ENCODE results near the gene KCTD18.

KCTD18 gene

DNA sequence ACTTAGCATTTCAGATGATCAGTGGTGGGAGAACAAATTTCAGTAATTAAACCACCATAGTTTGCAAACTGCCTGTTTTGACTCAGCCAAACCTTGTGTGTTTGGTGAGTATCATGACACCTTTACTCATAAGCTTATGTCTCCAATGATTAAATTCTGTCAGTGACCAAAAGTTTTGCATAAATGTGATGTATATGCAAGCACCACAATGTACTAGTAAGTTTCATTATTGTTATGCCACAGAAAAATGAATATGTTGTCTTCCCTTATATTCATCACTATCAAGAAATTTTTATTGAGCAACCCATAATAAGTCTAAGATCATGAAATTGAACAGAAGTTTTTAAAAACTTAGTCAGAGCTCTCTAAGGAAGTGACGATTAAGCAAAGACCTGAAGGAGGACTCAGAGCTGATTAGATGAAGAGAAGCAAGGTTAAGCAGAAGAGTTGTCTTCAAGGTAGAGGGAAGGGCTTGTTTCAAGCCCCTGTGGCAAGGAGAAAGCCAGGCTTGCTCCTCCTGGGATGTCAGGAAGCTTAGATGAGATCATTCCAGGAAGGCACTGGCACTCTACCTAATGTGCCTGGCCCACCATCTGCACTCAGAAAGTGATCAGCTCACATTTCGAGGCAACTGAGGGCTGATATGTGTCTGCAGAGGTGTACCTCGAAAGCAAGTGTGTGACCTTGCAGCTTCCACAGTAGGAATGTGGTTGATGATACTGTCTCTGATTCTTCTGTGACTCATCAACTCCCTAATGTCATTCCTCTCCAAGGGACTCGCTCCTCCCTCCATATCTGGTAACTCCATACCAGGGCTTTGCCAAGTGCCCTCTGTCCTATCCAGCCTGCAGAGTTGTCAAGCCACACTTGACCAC lies 54.7 kb downstream of the KCTD18 start:
- no peak for DNase-seq

DNA sequence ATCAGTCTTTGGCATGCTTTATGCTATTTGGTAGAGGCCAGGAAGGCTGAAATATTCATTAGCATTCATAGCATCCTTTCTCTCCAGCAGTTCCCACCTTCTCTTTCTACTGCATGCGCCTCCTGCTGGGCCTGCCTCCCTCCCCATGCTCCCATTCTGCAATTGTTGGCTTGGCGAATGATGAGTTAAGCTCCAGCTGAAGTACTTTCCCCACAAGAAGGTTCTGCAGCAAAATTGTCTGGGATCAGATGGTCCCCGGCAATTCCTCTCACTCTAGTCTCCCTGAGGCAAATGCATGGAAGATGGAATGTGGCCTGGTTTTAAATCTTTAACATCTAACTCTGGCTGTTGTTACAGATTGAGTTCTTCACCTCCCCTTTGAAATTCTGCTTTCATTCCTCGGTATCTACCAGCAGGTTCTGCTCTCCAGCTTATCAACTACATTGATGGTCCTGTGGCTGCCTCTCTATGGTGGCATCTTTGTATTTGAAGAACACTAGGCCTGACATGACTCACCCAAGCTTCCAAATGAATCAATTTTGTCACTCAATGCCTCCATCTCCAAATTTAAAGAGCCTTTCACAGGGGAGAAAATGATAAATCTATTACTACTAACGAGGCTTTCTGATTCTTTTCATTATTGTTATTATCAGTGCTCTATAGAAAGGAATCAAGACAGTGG lies 55.9 kb downstream of the KCTD18 start:
- no peak for DNase-seq

DNA sequence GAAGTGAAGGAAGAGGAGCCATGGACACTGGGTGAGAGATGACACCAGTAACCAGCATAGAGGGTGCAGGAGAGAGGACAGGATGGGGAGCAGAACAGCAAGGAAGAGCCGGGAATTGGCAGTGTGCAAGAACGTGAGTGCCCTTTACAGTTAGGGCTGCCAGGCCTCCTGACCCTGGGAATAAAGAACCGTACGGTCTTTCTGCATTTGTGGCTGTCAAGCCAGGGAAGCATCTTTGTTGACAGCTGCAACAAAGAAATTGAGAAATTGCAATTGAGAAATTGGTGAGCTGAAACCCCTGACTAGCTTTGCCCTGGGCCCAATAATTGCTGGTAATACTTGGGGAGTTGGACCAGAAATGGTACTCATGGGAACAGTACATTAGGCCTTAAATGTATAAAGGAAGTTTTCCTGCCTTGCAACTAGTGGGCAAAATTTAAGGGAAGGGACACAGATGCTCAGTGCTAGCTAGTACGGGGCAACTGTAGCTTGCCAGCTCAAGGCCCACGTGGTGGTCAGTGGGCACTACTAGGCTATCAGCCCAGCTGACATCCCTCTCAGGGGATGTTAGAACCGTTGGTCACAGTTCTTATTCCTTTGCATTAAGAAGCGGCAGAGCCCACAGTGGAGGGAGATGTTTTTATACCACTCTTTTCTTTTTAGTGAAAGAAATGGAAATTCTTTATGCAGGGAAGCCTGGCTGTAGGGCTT lies 56.6 kb downstream of the KCTD18 start:
- no peak for DNase-seq

DNA sequence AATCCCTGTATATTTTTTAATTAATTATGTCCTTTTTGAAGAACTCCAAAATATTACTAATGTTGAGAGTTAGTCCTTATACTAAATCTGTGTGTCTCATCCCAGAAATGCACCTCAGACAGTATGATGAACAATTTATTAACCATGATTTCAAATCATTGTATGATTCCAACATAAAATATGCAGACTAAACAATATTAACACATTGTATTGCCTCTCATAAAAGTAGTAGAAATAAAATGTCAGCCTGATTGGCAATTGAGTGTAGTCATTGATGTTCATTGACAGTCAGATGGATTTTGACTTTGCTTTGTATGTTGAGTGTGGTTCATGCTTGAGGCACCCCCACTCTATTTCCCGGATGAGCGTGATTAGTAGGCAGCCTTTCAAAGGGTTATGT lies 57.5 kb downstream of the KCTD18 start:
- DNase-seq = no peak

DNA sequence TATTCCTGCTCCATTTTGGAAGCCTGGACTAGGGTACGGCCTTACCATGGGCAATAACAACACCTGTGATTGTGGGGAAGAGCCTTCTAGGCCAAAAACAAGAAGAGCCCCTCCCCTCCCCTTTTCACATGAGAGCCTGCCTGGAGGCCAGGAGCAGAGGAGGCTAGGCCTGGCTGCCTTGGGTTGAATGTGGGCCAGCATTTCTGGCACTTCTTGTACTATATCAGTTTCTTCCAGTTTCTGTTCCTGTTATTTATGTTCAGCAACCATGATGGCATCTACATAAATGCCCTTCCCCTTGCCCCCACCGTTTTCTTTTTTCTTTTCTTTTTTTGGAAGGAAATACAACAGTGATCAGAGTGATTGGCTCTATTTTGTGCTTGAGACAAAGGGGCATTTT lies 58.4 kb downstream of the KCTD18 start:
- no peak for DNase-seq

DNA sequence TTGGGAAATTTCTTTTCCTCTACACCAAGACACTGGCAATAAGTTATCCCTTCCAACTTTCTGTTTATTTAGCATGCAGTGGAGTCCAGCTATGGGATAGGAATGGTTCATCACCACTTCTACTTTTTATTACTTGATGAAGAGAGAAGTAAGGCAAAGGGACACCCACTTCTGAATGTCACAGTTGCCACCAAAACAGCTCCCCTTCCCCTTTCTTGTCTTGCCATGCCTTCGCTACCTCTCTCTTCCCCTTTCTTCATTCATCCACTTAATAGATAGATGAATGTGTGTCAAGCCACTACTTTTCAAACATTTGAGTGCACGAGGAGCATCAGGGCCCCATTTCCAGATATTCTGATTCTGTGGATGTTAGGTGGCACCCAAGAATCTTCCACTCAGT lies 59.6 kb downstream of the KCTD18 start:
- no peak for DNase-seq

DNA sequence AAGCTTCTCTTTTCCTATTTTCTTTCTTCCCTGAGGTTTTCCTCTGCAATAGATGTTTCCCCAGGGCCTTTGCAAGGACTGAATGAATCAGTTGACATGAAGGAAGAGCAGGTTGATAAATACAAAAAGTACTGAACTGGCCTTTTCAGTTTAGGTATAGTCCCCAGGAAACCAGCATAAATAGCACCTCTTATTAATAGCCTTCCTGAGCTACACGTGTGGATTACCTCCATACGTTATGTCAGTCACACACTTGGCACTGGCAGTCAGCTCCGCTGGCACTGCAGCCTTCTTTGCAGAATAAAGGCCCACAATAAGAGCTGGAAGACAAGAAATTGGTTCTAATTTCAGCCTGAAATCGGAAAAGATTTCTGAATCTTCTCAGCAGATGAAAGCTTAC lies 60.7 kb downstream of the KCTD18 start:
- DNase-seq = no peak

DNA sequence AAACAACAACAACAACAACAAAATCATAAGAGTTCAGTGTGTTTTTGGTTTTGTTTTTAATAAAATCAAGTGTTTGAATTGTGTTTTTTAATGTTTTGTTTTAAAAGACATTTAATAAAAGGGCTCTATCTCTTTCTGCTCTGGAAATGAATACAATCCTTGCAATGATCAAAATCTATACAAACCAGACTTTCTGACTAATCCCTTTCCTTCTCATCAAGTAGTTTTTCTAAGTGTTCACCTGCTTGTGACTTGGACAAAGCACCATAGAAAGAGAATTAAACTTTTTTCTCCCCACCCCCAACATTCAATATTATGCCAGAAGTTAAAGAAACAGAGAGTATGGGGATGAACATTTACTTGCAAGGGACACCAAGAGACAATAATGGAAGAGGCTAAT lies 61.4 kb downstream of the KCTD18 start:
- DNase-seq = no peak

DNA sequence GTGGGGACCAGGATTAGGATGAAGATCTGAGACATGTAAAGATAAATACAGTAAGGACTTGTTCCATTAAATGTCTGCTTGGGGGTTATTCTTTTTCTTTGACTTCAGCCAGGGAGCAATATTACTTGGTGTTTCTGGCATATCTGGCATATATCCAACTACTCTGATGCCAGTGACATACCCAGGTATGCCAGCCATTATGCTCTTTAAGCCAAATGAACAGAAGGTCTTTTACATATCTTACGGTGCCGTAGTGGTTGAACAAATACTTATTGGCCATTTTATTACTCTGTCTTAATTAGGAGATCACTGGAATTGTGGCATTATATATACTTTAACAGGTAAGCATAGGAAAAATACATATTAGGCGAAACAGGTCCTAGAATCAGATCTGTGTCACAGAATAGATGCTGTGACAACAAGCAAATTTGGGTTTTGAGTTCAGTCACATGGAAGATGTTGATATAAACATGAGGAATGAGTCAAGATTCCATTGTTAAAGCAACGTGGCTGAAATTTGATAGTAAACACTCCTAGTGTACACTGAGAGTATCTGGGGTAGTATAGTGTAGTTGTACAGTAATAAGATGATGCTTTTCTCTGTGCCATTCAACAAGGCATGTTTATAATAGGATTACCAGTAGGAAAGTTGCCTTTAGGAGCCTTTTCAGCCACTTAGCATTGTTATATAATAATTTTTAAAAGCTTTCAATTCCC lies 62.6 kb downstream of the KCTD18 start:
- DNase-seq = no peak

DNA sequence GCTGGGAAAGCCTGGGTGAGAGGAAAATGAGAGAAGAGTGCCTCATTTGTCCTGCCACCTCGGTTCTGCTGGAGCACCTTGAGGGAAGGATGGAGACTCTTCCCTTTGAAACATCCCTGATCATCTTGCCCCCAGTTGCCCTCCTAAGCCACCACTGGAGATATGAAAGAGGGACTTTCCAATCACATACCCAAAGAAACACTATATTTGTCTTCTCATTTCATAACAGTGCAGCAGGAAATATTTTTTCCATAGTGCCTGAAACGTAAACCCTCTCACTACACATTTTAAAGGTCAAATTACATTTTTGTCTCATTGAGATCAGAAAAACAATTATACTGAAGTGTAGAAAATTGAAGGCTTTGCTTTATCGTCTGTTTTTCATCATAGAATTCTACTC lies 63.3 kb downstream of the KCTD18 start:
- no peak for DNase-seq

DNA sequence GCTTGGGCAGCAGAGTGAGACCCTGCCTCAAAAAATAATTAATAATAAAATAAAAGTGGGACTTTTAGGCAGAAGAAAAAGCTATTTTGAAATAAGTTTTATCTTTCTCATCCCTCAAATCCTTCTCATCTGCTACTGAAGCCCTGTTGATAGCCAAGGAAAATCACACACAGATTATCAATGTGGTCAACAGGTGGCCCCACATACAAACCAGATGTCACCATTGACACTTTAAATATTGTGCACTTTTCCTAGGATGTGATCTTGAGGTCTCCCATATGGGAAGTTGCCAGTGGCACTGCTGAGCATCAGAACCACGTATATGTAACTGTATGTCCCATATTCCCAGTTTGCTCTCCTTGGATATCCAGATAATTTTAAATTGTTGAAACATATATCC lies 64.6 kb downstream of the KCTD18 start:
- DNase-seq = no peak

DNA sequence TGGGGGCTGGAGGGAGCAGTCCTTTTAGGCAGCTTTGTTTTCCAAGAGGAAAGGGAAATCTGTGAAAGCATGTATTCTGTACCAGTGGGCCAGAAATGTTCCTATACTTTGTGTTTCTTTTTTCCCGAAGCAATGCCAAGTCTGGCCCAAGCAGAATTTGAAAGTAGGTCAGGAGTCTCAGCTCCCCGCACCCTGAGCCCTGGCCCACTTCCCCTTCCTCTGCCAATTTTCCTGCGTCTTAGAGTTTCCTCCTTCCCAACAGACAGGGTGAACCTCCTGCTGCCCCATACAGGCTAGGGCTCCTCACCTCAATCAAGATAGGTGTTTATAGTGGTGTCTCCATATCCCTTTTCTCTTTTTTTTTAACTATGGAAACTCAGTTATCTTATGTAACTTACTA lies 65.3 kb downstream of the KCTD18 start:
- no peak for DNase-seq

DNA sequence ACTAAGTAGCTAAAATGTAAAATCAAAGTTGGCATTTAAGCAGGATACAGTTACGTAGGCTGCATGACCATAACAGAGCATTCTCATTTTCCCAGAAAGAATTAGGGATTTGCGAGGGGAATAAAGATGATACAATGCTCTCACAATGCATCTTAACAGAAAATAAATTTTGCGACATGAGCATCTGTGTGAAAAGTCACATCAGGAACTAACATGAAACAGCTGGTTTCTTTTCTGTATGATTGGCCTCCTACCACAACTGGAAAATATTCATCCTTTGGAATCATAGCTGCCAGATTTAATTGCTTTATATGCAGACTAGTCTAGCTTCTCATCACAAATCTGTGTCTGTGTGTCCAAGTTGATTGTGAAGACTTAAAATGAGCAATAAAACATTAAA lies 66.0 kb downstream of the KCTD18 start:
- no peak for DNase-seq

DNA sequence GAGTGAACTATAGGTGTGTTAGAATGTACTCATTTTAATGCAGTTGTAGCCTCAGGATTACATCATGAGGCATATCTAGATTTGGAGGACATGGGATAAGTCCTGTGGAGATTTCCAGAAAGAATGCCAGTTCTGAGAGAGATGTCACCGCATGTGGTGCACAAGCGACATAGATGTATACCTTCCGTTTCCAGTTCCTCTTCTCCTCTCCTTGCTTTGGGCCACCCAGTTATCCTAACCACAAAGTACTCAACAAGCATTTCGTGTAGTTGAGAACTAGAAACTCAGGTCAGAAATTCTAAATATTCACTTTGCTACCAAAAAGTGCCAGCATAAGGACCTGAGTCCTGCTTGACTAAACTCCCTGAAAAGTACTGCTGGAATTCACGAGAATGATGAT lies 66.5 kb downstream of the KCTD18 start:
- DNase-seq = no peak

DNA sequence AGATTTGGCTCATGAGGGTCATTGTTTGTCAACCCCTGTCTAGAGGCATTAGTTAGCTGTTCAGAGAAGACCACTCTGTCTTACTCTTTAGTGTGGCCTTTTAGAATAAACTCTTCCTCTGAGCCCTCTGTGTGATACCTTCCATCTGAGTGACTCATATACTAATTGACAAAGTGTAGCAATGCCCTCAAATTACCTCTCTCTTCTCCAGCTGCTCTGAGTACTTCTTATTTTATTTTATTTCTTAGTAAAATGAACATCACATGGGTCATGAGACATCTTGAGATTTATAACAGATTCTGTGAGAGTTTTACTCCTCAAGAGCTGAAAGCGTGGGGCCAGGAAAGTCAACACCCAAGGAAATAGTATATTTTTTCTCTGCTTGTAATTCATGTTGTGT lies 67.4 kb downstream of the KCTD18 start:
- no peak for DNase-seq

DNA sequence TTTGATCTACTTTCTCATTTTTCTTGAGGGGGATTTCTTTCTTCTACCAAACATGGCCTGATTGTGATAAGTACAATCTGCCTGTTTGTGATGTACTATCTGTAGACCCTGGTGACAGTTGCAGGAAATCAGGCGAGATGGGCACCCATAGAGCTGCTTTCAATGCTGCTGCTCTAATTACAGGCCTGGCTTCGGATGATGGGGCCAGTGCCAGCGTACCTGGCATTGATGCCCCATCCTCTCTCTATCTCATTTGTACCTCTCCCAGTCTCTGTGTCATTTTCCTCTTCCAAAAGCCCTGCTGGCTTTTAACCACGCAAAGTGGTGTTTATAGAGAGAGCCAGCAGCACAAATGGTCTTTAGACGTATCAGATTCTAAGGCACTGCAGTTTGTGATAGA lies 69.9 kb downstream of the KCTD18 start:
- no peak for DNase-seq
